Astrocyte (in vitro differentiated cells and primary cell): ENCODE measurements around the gene PCBP3.

Experiments
- EZH2 ChIP-seq: IDR thresholded peaks from 2 replicates; pipeline ENCODE4 v1.6.1; 2012; ENCODE audit warnings: mild to moderate bottlenecking, low read length, inconsistent platforms; ENCODE audit not compliant: insufficient read depth
- TF ChIP-seq, protein P1 (sequence below): IDR thresholded peaks from 2 replicates; pipeline ENCODE4 v1.5.1; 2011; ENCODE audit warnings: low read depth, mild to moderate bottlenecking, inconsistent platforms, low read length, moderate library complexity; ENCODE audit not compliant: insufficient read depth

DNA sequence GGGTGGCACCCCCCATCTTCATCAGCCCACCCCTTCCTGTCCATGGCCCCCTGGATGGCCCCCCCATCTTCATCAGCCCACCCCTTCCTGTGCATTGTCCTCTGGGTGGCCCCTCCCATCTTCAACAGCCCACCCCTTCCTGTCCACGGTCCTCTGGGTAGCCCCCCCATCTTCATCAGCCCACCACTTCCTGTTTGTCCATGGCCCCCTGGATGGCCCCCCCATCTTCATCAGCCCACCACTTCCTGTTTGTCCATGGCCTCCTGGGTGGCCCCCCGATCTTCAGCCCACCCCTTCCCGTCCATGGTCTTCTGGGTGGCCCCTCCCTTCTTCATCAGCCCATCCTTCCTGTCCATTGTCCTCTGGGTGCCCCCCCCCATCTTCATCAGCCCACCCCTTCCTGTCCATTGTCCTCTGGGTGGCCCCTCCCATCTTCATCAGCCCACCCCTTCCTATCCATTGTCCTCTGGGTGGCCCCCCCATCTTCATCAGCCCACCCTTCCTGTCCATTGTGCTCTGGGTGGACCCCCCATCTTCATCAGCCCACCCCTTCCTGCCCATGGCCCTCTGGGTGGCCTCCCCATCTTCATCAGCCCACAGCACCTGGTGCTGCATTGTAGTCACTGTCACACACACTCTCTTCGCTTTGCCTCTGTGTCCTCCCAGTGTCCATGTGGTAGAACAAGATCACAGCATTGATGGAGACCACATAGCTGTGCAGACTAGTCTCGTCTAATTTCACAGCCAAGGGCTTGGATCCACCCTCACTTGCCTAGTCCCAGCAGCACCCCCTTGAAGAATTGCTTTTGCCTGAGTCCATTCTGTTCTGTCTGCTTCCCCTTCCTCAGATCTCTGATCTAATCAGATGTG is 95.9 kb downstream of the PCBP3 start:
- TF ChIP-seq, protein P1, sequence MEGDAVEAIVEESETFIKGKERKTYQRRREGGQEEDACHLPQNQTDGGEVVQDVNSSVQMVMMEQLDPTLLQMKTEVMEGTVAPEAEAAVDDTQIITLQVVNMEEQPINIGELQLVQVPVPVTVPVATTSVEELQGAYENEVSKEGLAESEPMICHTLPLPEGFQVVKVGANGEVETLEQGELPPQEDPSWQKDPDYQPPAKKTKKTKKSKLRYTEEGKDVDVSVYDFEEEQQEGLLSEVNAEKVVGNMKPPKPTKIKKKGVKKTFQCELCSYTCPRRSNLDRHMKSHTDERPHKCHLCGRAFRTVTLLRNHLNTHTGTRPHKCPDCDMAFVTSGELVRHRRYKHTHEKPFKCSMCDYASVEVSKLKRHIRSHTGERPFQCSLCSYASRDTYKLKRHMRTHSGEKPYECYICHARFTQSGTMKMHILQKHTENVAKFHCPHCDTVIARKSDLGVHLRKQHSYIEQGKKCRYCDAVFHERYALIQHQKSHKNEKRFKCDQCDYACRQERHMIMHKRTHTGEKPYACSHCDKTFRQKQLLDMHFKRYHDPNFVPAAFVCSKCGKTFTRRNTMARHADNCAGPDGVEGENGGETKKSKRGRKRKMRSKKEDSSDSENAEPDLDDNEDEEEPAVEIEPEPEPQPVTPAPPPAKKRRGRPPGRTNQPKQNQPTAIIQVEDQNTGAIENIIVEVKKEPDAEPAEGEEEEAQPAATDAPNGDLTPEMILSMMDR: no peak
- TF ChIP-seq EZH2: no peak
